Thyroid gland (tissue), 4 donors: ENCODE measurements around the gene GLG1.

ENCODE experiments used
- CTCF ChIP-seq, 6 experiments: fragments of 200-600 bp in 3 of 6; fragments of 450-650 bp in 3 of 6; sonication (generic) in 3 of 6; IDR thresholded peaks; one replicate each; pipeline ENCODE4 v1.5.1; 2016 to 2019; ENCODE audit warnings: antibody characterized with exemption in 6 of 6, mild to moderate bottlenecking in 2 of 6, inconsistent platforms in 1 of 6, moderate library complexity in 1 of 6
- POLR2A ChIP-seq, 2 donors: fragments of 450-650 bp; IDR thresholded peaks; one replicate each; pipeline ENCODE4 v1.6.1; 2017; ENCODE audit warnings: antibody characterized with exemption in 2 of 2, mild to moderate bottlenecking in 2 of 2, moderate library complexity in 1 of 2

GRCh38 chr16:74578838-74579237 lies 28.1 kb downstream of the GLG1 start:
- TF ChIP-seq CTCF (IDR thresholded peaks at IDR 0.05) (no peak), POLR2A (IDR thresholded peaks at IDR 0.05) (no peak)
